ENCODE results near the gene URAD. TPM values are rescaled to one million over a fixed set of nuclear protein-coding genes. Genes with fewer than 3 reads are reported as not detected.

Gene URAD
- polyA plus RNA-seq, 1 donor, result 47.1 TPM

DNA sequence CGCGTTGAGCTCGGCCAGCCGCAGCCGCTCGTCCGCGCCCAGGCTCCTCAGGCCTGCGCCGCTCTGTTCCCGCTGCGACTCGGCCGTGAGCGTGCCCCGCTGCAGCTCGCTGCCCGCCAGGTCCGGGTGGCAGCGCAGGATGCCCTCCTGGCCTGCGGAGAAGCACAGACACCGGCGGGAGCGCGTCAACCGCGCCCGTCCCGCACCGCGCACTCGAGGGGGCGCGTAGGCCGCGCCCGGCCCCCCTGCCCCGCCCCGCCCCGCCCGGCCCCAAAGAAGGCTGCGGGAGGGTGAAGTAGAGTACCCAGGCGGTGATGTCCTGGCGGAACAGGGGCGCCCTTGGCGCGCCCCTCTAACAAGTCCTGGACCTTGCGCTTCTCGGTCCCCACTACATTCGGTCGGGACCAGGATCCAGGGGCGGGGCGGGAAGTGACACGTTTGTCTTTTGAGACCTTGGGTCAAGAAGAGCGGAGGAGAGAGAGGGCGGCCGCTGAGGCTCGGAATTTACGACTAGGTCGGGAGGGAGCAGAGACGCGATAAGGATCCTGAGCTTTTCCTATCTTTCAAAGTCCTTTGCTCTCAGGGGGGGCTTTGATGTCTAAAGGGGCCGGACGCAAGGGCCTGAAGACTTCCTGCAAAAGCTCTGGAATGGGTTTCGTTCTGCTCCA lies 10.1 kb downstream of the URAD start:
- Histone ChIP-seq H3K4me3 (ENCODE audit: low read length) (peak overlapping the region; percentile 89), H3K36me3 (ENCODE audit: control insufficient read depth, insufficient read depth, low read length) (no peaks in the 10 kb centered on the region), H3K9me3 (ENCODE audit: control insufficient read depth, low read depth, low read length) (no peaks in the 10 kb centered on the region), H3K4me1 (ENCODE audit: control insufficient read depth, insufficient read depth, low read length) (peaks cover 17% of the 10 kb centered on the region), H3K27ac (ENCODE audit: low read length) (peak overlapping the region; percentile 98), H3K27me3 (ENCODE audit: control insufficient read depth, insufficient read depth, low read length) (peaks cover 58% of the 10 kb centered on the region)
- peak; percentile 94 to 98 for DNase-seq
- WGBS (ENCODE audit: insufficient coverage, low lambda C conversion rate), result no CpG with 5 or more reads among the region's 65 CpGs

DNA sequence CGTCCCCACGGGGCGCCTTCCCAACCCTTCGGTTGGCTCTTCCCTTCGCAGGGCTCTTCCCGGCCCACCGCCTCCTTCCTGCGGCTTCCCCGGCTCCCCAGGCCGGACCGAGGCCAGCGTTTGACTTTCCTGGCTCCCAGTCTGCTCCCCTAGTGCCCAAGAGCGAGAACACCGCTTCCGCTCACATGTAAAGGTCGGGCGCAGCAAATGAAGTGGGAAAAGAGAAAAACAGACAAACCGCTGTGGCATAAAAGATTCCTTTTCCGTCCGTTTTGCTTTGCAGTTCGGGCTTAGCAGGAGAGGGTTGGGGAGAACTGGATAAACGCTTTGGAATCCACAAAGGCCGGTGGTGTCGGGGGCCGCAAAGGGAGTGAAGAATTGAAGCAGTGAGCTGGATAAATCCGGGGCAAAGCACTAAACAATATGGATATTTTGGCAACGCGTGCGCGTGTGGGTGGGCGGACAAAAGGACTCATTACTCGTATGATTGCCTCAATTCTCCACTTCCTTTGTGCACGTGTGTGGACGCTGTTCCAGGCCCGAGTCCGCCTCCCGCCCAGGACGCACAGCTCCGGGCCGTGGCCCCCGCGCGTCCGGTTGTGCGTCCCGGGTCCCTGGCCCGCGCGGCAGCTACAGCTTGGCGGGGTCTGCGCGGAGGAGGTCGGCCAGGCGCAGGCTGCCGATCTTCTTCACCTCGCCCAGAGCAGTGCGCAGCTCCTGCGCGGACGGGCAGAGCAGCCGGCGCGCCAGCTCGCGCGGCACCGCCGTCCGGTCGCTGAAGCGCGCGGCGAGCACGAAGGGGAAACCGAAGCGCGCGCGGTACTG lies 10.8 kb downstream of the URAD start:
- Histone ChIP-seq H3K27ac (ENCODE audit: low read length) (peak overlapping the region; percentile 98), H3K4me3 (ENCODE audit: low read length) (peak overlapping the region; percentile 89), H3K36me3 (ENCODE audit: control insufficient read depth, insufficient read depth, low read length) (no peaks in the 10 kb centered on the region), H3K27me3 (ENCODE audit: control insufficient read depth, insufficient read depth, low read length) (peaks cover 58% of the 10 kb centered on the region), H3K9me3 (ENCODE audit: control insufficient read depth, low read depth, low read length) (no peaks in the 10 kb centered on the region), H3K4me1 (ENCODE audit: control insufficient read depth, insufficient read depth, low read length) (peaks cover 24% of the 10 kb centered on the region)
- 0% methylated on average over 4 of the region's 80 CpGs for WGBS (ENCODE audit: insufficient coverage, low lambda C conversion rate)
- DNase-seq, result peak in 1 of 2 donors; percentile 42

DNA sequence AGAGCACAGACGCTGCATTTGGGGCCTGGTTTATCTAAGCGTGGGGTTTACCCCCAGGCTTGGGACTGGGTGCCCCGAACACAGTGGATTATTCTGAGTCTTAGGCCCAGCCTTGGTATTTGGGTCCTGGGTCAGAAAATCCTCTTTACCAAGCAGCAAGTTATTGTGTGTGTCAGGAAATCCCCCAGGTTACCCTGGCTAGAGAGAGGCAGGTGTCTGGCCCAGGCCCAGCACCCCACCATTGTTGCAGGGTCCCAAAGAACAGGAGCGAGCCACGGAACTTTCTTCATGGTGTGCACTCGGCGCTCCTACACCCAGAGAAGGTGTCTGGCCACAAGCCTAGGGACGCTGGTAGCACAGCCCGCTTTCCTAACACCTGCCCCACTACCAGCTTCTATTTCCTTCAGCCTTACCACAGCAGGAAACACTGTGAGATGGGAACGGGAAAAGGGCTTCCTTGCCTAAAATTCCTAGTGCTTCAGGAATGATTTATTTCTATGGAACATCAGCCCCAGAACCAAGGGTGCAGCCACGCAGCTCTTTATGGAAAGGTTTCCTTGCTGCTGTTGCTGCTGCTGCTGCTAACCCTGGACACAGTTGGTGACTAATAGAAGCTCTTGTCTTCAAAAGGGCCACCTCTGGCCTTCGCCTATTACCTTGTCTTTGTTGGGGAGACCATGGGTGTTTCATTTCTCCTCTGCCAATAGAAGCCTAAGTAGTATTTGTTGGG lies 12.0 kb downstream of the URAD start:
- no peaks in the 10 kb centered on the region for H3K36me3 ChIP-seq (ENCODE audit: control insufficient read depth, insufficient read depth, low read length)
- no peaks in the 10 kb centered on the region for H3K9me3 ChIP-seq (ENCODE audit: control insufficient read depth, low read depth, low read length)
- WGBS (ENCODE audit: insufficient coverage, low lambda C conversion rate), result no CpG with 5 or more reads among the region's 12 CpGs
- peak in 1 of 2 donors; percentile 62 for DNase-seq
- peaks cover 60% of the 10 kb centered on the region for H3K27me3 ChIP-seq (ENCODE audit: control insufficient read depth, insufficient read depth, low read length)
- peaks cover 31% of the 10 kb centered on the region for H3K4me1 ChIP-seq (ENCODE audit: control insufficient read depth, insufficient read depth, low read length)
- H3K4me3 ChIP-seq (ENCODE audit: low read length), result peak overlapping the region; percentile 89
- H3K27ac ChIP-seq (ENCODE audit: low read length), result peak overlapping the region; percentile 98

DNA sequence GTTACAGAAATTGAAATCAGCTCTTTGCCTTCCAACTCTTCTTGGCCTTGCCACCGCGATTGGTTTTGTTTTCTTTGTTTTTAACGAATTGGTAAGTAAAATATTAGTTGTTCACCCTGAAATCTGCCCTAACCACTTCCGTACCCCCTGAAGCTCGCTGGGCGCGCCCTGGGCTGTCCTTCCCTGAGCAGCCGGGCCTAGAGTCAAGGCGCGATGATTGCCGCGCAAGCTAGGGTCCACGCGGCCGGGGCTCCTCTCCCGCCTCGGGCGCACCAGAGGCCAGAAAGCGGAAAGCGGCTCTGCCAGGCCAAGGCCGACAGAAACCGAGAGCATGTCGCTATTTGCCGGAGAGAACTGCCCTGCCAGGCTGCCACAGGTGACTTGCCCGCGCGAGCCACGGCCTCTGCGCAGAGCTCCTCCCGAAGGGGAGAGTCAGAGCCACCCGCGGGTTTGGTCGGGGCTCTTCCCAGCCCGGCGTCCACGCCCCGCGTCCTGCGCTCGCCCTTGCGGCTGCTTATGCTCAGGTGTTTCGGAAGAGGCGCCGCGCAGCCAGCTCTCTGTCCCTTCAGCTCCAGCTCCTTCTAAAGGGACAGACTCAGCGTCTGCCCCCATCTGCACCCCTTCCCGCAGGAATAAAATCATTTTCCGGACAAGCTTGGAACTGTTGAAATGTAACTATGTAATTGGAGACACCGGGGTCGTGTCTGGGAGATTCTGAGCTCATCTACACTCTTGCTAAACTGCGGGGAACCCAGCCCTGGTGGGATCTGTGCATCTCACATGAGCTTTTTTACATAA lies 12.7 kb downstream of the URAD start:
- peak overlapping the region; percentile 89 for H3K4me3 ChIP-seq (ENCODE audit: low read length)
- 0% methylated on average over 3 of the region's 51 CpGs for WGBS (ENCODE audit: insufficient coverage, low lambda C conversion rate)
- peak overlapping the region; percentile 98 for H3K27ac ChIP-seq (ENCODE audit: low read length)

DNA sequence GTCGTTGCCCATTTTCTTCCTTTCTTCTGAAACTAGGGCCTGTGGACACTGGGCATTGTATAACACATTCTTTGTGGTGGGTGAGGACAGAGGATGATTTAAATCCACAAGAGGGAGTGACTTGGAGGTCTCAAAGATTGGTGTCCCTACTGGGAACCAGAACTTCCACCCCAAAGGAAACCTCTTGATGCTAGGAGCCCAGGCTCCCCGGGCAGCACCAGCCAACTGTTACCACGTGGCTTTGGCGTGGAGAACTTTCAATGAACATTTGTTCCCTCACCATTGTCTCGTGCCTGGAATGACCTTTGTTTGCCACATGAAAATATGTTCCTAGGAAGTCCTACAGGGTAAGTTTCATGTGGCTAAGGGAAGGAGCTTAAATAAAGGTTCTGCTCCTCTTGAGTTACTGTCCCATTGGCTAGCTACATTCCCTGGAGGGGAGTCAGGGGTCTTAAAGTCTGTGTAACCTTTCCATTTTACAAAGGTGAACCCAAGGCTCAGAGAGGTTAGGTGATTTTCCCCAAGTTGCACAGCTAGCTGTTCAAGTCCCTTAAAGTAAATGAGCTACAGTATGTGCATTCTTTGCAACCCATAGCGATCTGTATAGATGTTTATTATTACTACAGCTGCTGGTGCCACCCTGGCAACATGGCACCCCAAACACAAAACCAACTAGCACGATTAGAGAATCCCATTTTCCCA lies 14.4 kb downstream of the URAD start:
- H3K4me3 ChIP-seq (ENCODE audit: low read length), result no peak overlapping the region
- DNase-seq, result peak in 1 of 2 donors; percentile 82
- peak overlapping the region; percentile 98 for H3K27ac ChIP-seq (ENCODE audit: low read length)
- WGBS (ENCODE audit: insufficient coverage, low lambda C conversion rate), result no CpG with 5 or more reads among the region's 7 CpGs
- peaks cover 37% of the 10 kb centered on the region for H3K4me1 ChIP-seq (ENCODE audit: control insufficient read depth, insufficient read depth, low read length)
- no peaks in the 10 kb centered on the region for H3K36me3 ChIP-seq (ENCODE audit: control insufficient read depth, insufficient read depth, low read length)
- H3K9me3 ChIP-seq (ENCODE audit: control insufficient read depth, low read depth, low read length), result no peaks in the 10 kb centered on the region
- peaks cover 58% of the 10 kb centered on the region for H3K27me3 ChIP-seq (ENCODE audit: control insufficient read depth, insufficient read depth, low read length)

More for the DNA sequence above, 12.7 kb downstream of the URAD start:
- Histone ChIP-seq H3K36me3 (ENCODE audit: control insufficient read depth, insufficient read depth, low read length) (no peaks in the 10 kb centered on the region), H3K4me1 (ENCODE audit: control insufficient read depth, insufficient read depth, low read length) (peaks cover 37% of the 10 kb centered on the region), H3K9me3 (ENCODE audit: control insufficient read depth, low read depth, low read length) (no peaks in the 10 kb centered on the region), H3K27me3 (ENCODE audit: control insufficient read depth, insufficient read depth, low read length) (peaks cover 62% of the 10 kb centered on the region)
- DNase-seq, result peak in 1 of 2 donors; percentile 82

DNA sequence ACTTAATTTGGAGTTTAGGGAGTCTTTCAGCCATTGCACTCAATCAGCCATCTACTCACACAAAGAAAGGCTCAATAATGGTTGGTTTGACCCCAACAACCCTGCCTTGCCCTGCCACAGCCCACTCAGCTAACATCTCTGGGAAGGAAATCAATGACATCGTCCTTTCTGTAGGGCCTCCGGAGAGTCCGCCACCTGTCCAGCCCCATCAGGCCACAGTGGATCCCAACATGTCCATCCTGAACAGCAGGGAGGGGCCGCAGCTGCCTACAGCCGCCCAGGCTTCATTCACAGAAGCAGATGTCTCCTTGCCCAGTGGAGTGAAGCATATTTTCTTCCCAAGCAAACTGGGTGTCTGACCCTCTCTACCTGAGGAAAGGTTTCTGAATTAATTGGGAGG lies 15.2 kb downstream of the URAD start:
- Histone ChIP-seq H3K27me3 (ENCODE audit: control insufficient read depth, insufficient read depth, low read length) (peaks cover 58% of the 10 kb centered on the region), H3K4me3 (ENCODE audit: low read length) (no peak overlapping the region), H3K36me3 (ENCODE audit: control insufficient read depth, insufficient read depth, low read length) (no peaks in the 10 kb centered on the region), H3K27ac (ENCODE audit: low read length) (peak overlapping the region; percentile 98), H3K4me1 (ENCODE audit: control insufficient read depth, insufficient read depth, low read length) (peaks cover 37% of the 10 kb centered on the region), H3K9me3 (ENCODE audit: control insufficient read depth, low read depth, low read length) (no peaks in the 10 kb centered on the region)
- no CpG with 5 or more reads among the region's 5 CpGs for WGBS (ENCODE audit: insufficient coverage, low lambda C conversion rate)
- DNase-seq, result peak in 1 of 2 donors; percentile 37

DNA sequence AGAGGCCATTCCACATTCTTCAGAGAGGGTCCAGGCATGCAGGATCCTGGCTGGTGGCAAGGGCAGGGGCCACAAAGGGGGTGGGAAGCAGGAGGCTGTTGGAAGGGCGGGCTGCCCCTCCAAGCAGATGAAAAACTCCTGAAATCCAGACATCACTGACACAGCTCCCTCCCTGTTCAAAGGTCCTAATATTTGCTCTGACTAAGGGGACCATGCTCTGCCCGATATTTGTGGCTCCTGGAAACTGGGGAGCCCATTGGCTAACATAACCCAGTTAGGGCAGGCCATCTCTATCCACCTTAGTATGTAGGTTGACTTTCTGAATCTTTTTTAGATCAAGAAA lies 16.0 kb downstream of the URAD start:
- Histone ChIP-seq H3K27ac (ENCODE audit: low read length) (peak overlapping the region; percentile 98), H3K27me3 (ENCODE audit: control insufficient read depth, insufficient read depth, low read length) (peaks cover 63% of the 10 kb centered on the region), H3K36me3 (ENCODE audit: control insufficient read depth, insufficient read depth, low read length) (peaks cover 3% of the 10 kb centered on the region), H3K4me3 (ENCODE audit: low read length) (no peak overlapping the region), H3K4me1 (ENCODE audit: control insufficient read depth, insufficient read depth, low read length) (peaks cover 37% of the 10 kb centered on the region), H3K9me3 (ENCODE audit: control insufficient read depth, low read depth, low read length) (no peaks in the 10 kb centered on the region)
- peak; percentile 64 to 92 for DNase-seq
- no CpG with 5 or more reads among the region's 2 CpGs for WGBS (ENCODE audit: insufficient coverage, low lambda C conversion rate)

DNA sequence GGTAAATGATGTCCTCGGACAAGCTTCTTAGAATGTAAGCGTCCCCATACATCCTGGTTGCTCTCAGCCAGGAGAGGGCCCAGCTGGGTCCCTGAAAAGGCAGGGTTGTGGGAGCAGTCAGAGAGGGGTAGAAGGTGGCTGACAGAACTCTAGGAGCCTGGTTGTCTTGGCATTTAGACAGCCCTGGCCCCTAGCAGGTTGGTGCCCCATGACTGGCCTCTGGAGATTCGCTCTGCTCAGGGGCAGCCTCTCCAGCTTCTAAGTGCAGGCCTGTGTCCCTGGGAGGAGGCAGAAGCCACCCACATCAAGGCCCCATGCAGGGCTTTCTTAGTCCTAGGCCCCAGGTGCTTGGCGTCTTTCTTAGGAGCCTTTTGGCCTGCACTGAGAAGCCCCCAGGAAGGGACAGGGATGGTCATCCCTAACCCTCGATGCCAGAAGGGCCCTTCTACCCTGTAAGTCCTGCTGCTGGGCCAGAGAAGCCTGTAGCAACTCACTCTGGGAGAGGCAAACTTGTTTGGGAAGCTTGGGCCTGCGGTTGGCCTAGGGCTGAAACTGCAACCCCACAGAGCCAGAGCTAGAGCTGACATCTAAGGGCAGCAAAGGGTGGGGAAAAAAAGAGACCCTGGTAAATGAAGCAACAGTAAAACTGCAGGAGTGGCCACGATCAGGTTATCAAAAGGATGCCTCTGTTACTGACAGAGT lies 16.6 kb downstream of the URAD start:
- no CpG with 5 or more reads among the region's 7 CpGs for WGBS (ENCODE audit: insufficient coverage, low lambda C conversion rate)
- no peak overlapping the region for H3K4me3 ChIP-seq (ENCODE audit: low read length)
- H3K27me3 ChIP-seq (ENCODE audit: control insufficient read depth, insufficient read depth, low read length), result peaks cover 64% of the 10 kb centered on the region
- peaks cover under 1% of the 10 kb centered on the region for H3K9me3 ChIP-seq (ENCODE audit: control insufficient read depth, low read depth, low read length)
- no peak for DNase-seq
- peaks cover 37% of the 10 kb centered on the region for H3K4me1 ChIP-seq (ENCODE audit: control insufficient read depth, insufficient read depth, low read length)
- H3K36me3 ChIP-seq (ENCODE audit: control insufficient read depth, insufficient read depth, low read length), result peaks cover 8% of the 10 kb centered on the region
- H3K27ac ChIP-seq (ENCODE audit: low read length), result peak overlapping the region; percentile 98

DNA sequence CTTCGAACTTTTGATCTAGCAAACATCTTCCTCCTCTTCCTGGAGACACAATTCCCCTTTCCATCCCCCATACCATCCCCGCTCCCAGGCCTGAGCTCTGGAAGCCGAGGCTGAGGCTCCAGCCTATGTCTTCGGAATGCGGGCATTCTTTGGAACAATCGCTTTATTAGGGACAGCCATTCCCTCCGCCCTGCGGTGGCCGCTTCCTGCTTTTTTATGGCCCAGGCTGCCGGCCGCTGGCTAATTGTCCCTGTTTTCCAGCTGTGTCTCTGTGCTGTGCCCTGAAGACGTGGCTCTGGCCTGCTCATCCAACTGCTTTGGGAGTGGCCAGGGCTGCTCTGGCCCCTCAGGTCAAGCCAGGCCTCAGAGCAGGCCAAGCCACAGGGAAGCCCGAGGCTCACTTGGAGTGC lies 17.3 kb downstream of the URAD start:
- H3K27ac ChIP-seq (ENCODE audit: low read length), result peak overlapping the region; percentile 98
- peak overlapping the region; percentile 42 for H3K4me3 ChIP-seq (ENCODE audit: low read length)
- WGBS (ENCODE audit: insufficient coverage, low lambda C conversion rate), result no CpG with 5 or more reads among the region's 13 CpGs
- peaks cover 37% of the 10 kb centered on the region for H3K4me1 ChIP-seq (ENCODE audit: control insufficient read depth, insufficient read depth, low read length)
- peaks cover 9% of the 10 kb centered on the region for H3K36me3 ChIP-seq (ENCODE audit: control insufficient read depth, insufficient read depth, low read length)
- H3K9me3 ChIP-seq (ENCODE audit: control insufficient read depth, low read depth, low read length), result peaks cover 3% of the 10 kb centered on the region
- H3K27me3 ChIP-seq (ENCODE audit: control insufficient read depth, insufficient read depth, low read length), result peaks cover 64% of the 10 kb centered on the region
- DNase-seq, result peak in 1 of 2 donors; percentile 71
